Muscle of back (tissue), 11 donors: Measurements from ENCODE around the gene FXYD6. TPM values are rescaled to one million over a fixed set of nuclear protein-coding genes. Genes with fewer than 3 reads are reported as not detected.
A peak's percentile ranks its signal among the peaks of the same experiment; 100 is the strongest.
"Not testable (repeated sequence)": the region's sequence is repeated elsewhere in the genome, so short reads cannot be mapped to it uniquely, and the experiment has no call there.

Source experiments
- DNase-seq, 3 donors: peaks; one replicate each; pipeline versions ENCODE4 v3.0.0 to v3.0.0-alpha.2; 2013
- polyA plus RNA-seq, 10 donors: library from polyadenylated mRNA; unstranded; fragments of 120-200 nt; gene quantifications; one replicate each; pipeline ENCODE4 v1.2.1, GENCODE V29; 2013; ENCODE audit not compliant: insufficient read length in 10 of 10

Gene FXYD6
- polyA plus RNA-seq, 10 donors: 122 to 200 (median 170) TPM

DNA sequence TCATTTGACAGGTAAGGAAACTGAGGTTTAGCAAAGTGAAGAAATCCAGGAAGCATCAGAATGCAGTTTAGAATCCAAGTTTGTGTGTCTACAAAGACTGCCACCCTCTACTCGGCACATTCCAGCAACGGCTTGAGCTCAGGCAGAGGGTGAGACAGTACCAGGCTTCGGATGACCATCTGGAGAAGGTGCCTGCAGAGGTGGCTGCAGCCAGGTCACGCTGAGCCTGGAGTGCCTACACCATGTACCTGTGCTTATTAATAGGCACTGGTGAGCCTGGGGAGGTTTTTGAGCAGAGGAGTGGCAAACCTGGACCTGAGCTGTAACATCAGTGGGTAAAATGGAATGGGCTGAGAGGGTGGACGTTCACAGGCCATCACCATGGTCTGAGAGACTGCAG is 4.7 kb downstream of the FXYD6 start:
- no peak for DNase-seq

DNA sequence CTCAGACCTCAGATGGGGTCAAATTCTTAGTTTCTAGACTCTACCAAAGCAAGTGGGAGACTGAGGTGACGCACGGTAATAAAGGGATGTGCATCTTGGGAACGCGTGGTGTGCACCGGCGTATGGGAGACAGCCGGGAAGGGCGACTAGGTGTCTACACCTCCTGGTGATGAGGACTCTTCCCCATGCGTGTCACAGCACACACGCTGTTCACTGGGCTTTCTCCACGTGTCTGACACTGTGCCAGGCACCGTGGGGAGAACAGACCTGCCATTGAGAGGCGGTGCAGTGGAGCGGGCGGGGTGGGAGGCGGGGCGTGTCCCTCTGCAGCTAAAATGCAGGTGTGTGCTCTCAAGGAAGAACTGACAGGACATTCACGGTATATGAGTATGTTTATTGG is 5.3 kb downstream of the FXYD6 start:
- DNase-seq: no peak

DNA sequence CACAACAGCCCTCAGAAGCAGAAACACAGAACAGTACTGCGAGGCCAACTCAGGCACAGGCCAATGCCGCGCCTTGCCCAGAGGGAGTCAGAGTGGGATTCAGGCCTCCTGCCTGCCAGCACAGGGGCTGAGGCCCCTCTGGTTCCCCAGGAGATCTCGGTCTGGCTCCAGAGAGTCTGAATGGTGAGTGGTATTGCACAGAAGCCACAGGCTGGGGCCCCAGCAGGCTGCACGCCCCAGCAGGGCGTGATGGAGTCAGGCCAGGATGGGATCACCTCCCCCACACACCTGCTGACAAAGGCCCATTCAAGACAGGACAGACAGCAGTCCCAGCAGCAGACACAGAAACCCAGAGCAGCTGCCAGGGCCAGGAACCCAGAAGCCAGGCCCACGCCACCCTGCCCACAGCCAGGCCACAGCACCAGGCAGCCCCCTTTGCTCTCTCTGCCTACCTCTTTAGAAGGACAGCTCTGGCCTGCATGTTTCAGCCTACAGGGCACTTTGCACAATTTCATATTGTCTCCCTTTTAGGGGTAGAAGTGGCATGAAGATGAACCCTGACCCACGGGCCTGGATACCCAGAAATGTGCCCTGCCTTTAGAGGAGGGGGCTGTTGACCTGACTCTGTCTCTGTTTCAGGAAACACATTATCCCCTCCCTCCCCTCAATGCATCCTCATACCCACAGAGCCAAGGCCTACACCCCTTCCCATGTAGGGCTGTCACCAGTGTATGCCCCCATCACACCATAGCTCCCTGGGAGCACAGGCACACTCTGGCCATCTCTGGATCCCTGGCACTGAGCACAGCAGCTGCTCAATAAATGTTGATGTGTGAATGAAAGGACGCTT is 6.1 kb downstream of the FXYD6 start:
- DNase-seq: peak in 1 of 3 donors; percentile 58

DNA sequence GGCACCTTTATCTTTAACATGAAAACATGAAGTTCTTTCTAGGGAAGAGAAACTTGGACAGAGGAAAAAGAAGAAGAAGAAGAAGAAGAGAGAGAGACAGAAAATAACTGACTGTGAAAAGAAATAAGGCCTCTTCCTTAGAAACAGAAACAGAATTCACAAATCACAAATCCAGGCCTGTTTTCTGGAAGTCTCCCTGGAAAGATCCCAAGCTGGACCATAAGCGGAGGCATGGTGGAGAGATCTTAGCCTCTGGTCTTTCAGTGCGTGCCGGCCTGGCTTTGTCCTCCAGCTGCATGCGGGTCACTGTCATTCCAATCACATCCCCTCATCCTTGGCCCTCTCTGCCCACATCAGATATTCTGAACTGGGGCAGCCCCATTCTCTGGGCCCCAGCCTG is 6.9 kb downstream of the FXYD6 start:
- peak in 1 of 3 donors; percentile 71 for DNase-seq

DNA sequence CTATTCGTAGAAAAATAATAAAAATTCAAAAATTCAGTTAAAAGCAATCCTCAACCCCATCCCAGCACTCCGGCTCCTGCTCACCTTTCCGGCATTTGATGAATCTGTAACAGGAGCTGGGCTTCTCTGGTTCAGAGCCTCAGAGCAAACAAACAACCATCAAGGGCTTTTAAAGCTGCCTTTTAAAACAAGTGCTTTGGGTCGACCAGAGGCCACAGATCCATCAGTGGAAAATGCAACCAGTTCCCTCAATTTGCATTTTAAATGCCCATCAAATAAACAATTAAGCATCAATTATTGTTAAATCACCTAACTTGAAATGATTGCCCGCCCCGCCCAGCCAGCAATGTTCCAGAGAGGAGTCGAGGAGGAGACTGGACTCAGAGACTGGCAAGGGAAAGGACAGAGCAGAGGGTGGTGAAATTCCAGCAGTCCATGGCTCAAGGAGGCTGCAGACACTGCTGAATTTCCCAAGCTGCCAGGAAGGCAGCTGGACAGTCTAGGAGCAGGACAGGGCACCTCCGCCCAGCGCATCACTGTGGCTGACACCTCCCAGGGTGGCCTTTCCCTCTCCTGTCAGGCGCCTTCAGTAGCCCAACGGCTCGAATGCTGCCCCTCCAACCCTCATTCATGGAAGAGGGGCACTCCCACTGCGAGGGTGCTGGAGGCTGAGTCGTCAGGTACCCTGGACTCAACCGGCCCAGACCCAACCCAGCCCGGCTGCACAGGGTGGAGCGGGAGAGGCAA is 7.5 kb downstream of the FXYD6 start:
- no peak for DNase-seq

DNA sequence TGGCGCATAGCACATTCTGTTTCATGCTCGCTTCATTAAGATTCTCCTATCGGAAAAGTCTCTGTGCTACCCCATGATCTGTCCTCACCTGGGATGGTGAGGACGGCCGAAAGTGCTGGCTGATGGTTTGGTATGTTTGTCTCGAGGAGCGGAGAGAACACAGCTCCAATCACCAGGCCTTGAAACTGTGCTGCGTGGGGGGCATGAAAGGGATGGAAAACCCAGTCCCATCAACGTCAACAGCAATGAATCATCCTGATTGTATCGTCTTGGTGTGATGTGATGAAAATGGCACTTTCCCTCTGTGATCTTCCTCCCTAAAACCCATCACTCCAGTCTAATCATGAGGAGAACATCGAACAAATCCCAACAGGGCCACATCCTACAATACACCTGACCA is 8.4 kb downstream of the FXYD6 start:
- DNase-seq: no peak

DNA sequence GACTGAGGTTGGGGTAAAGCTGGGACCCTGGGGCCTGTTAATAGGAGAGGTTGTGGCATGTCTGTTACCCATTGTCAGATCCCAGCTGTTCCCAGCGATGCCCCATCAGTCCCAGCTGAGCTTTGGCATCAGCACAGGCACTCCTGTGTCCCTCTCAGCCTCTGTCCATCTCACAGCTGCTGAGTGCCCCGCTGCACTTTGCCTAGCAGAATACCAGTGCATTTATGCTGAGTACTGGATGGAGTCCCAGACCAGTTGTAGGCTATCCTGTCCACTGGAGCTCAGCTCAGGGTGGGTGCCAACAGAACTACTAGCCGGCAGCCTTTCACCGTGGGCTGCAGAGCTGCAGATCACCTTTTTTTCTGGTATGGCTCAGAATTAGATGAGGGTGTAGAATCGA is 9.9 kb downstream of the FXYD6 start:
- DNase-seq: peak in 1 of 3 donors; percentile 43

DNA sequence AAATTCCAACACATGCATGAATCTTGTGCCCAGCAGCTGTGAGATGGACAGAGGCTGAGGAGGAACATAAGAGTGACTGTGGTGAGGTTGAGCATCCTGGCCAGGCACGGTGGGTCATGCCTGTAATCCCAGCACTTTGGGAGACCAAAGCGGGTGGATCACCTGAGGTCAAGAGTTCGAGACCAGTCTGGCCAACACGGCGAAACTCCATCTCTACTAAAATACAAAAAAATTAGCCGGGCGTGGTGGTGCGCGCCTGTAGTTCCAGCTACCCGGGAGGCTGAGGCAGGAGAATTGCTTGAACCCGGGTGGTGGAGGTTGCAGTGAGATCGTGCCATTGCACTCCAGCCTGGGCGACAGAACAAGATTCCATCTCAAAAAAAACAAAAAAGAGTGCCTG is 10.9 kb downstream of the FXYD6 start:
- DNase-seq: not testable (repeated sequence)

DNA sequence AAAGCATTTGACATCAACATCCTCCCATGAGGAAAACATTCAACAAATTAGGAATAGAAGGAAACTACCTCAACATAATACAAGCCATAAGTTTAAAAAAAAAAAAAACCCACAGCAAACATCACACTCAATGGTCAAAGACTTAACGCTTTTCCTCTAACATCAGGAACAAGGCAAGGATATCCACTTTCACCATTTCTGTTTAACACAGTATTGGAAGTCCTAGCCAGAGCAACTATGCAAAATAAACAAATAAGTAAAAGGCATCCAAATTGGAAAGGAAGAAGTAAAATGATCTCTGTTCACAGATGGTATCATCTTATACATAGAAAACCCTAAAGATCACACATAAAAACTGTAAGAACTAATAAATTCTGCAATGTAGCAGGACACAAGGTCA is 13.1 kb downstream of the FXYD6 start:
- DNase-seq: peak in 1 of 3 donors; percentile 42

DNA sequence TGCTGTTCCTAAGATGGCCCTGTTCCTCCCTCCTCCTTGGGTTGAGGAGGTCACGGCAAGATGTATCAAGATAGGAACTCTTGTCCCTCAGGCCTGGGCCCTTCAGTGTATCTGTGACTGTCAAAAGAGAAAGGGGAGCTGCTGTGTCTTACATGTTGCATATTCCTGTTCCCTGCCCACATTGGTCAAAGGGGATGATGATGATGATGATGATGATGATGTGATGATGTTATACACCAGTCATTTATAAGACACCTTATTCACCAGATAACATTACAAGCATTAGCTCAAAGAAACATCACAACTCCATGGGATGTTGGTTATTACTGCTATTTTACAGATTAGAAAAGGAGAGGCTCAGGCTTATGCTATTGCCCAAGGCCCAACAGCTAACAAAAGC is 13.7 kb downstream of the FXYD6 start:
- no peak for DNase-seq

DNA sequence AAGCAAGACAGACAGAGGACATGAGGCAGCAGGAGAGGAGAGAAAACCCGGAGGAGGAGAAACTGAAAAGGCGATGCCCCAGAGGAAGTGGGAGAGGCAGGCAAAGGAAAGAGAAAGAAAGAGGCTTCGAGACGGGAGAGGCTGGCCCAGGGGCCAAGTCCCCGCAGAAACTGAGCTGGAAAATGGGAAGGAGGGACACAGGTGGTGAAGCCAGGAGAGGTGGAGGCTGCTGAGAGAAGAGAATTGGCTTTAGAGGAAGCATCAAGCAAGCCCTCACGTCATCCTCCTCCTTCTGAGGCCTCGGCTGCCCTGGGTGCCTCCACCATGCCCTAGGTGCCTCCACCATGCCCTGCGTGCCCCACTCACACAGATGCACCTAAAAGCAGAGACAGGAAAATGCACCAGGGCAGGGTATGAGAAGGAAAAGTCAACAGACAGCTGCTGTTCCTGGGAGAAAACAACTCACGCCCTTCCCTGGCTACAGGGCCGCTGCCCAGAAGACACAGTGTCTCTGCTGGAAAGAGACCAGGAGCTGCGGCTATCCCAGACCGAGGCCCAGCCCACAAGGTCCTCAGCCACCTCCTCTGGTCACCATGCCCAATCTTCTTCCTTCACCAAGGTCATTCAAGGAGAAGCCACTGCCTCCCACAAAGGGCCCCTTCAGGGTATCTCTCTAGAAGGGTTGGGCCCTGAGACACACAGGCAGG is 14.3 kb downstream of the FXYD6 start:
- peak in 1 of 3 donors; percentile 55 for DNase-seq

DNA sequence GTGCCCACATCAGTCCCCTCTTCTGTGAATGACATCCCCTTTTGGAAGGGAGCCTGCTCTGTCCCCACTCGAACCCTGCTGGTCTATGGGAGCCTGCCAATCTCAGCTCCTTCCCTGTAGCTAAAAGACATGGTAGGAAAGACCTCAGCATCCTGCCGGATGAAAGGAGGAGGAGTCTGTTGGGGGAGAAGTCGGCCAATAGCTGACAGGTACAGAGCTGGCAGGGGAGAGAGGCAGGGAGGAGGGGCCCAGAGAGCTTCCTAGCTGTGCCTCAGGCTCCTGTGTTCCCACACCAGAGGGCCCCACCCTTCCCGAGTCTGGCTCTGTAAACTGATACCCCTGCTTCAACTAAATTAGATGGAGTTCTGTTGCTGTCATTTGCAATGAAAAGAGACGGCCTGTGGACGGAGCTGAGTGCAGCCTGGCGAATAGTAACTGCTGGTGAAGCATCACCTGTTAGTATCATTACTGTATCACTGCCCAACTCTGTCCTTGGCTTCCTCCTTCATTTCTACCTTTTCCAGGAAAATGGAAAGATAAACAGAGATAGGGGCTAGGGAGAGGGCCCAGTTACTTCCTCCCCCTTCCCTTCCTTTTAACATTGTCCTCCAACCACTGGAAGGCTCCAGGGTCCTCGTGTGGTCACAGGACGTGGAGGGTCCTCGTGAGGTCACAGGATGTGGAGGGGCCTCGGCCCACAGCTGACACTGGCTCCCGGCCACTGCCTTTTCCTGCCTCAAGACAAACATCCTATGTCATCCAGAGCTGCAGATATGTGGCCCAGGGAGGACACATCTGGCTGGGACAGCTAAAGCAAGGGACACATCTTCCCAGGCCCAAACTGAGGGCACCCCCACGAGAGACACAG is 15.1 kb downstream of the FXYD6 start:
- DNase-seq: peak in 1 of 3 donors; percentile 85

DNA sequence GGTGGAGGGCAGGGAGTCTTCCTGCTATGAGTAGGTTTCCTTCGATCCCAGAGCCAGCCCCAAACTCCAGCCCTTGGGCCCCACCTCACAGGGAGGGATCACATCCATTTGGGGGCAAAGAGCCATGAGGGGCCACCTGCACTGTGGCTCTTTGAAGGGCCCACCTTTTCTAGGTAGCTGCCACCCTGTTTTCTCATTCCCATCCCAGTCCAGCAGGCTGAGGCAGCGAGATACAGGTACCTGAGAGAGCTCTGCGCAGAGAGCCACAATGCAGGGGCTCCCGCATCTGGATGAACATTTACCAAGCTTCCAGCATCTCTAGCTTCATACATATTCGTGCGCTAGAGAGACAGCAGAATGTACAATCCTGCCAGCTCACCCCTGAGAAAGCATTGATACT is 16.3 kb downstream of the FXYD6 start:
- no peak for DNase-seq

DNA sequence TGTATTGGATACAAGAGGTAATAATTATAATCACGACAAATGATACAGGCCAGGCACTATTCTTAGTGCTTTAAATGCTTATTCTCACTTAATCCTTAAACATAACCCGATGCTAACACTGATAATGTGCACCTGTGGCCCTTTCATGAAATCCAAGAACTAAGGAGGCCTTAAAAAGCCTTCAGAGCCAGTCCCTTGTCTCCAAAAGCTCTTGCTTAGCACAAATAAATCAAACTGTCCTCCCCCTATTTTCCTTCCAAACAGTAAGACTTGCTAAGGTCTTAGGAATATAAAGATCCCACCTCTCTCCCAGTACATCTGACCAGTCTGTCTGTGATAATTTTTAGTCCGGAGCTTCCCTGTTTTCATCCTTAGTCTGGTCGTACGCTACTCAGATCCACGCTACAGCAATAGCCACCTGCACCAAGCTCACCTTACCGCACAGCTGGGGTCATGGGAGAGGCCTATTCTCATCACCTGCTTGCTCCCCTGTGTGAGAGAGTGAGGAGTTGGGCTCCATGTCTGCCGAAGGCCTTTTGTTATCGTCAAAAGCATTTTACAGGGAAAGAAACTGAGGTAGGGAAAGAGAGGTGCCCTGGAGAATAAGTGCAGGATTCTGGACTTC is 16.9 kb downstream of the FXYD6 start:
- DNase-seq: no peak

DNA sequence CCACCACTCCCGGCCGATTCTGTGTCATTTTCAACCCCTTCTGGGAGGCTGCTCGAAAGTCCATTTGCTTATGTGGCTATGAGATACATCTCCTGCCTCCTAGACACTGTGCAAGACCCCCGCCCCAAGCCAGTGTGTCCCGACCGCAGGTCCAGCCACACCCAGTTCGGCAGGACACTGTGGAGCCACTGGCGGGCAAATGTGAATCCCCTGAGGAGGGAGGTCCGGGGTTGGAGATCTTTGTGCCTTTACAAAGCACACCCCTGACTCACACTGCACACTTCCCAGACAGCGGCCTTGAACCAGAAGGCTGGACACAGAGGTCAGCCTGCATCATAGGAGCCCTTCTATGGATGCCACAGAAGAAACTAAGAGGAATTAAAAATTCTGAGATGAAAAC is 17.4 kb downstream of the FXYD6 start:
- no peak for DNase-seq

DNA sequence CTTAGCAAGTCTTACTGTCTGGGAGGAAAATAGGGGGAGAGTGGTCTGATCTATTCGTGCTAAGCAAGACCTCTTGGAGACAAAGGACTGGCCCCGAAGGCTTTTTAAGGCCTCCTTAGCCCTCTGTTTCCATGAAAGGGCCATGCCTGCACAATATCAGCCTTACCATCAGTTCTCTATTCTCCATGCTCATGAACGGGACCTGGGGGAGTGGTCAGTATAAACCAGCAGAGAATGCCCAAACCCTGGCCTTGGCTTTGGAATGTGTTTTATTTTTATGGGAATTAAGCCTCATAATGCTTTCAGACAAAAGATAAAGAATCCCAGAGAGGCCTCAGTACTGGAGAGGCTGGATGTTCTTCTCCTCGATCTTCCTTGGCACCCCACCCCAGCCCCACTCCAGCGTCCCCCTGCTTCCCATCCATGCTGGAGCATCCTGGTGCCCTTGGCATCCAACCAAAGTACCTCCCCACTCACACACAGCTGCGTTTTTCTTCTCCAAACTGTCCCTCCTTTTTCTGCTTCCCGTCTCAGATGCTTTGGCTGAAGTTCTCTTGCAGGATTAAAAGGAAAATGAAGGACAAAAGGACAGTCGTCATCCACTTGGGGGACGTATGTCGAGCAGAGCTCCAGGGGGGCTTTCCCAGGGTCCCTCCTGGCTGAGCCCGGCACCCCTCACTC is 18.6 kb downstream of the FXYD6 start:
- peak in 1 of 3 donors; percentile 64 for DNase-seq

DNA sequence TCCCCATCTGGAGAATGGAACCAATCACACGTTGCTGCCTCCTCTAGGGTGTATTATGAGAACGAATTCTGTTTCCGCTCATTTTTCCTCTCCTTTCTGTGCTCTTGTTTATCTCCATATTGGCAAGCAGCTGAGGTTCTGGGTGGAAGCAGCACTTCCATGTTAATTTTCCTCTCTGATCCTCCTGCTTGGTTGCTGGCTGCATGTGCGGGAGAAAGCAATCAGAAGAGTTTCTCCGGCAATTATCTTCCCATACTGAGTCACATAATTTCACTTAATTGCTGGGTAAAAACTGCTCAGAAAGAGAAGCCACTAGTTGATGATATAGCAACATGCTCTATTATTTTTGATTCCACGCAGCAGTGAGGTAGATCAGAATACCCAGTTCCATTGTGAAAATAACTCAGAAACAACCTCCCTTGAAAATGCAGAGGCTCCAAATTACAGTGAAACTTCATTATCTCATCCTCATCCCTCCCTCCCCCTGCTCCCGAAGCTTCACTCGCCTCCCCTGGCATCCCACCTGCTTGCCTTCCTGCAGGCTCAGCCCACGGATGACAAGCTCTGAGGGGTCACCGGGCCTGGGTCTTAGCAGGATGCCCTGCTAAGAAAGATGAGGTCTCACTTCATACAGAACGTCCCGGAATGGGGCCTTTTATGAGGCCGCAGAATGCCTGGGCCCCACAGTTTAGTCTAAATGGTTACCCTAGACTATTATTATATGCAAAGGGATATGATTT is 20.4 kb downstream of the FXYD6 start:
- no peak for DNase-seq

DNA sequence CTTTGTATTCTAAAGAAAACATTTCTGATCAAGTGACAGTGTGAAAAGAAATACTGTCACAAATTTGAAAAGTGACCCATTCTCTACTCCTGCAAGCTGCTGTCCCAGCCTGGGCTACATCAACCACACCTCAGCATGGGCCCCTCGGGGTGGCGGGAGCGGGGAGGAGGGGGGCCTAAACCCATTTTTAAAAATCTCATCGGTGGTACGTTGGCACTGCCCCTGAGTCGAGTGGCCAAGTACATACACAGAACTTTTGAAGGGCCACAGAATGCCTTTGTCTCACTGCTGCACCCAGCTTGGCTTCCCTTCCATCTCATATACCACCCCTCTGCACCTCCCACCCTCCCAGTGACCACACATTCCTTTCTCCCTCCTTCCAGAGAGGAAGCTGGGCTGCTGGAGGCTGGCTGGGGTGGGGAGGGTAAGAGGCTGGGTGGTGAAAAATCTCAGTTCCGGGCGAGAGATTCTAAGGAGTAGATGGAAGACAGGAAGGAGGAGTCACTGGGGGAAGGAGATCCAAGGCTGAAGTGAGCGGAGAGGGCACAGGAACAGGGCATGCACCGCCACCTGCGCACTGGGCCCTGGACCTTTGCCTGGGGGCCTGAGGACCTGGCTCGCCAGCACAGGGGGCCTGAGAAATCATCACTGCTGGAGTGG is 21.1 kb downstream of the FXYD6 start:
- DNase-seq: no peak

DNA sequence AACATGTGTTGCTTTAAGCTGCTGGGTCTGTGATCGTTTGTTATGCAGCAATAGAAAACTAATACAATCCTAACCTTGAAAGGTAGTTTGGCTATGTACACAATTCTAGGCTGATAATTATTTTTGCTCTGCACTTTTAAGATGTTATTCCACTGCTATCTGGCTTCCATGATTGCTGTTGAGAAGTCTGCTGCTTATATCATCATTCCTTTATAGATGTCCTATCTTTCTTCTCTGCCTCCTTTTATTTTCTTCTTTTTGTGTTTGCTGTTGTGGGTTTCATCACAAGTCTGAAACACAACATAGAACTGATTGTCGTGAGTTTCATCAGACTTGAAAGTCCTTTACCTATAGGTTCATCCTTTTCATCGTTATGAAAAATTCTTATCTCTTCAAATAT is 24.1 kb downstream of the FXYD6 start:
- DNase-seq: no peak
